Skeletal muscle tissue (tissue), 2 donors: ENCODE results near the gene RANGRF. TPM values are rescaled to one million over a fixed set of nuclear protein-coding genes. Genes with fewer than 3 reads are reported as not detected.

Experiments used
- small RNA-seq: library from RNA; depleted of rRNA; stranded (forward); fragments of <200 nt; gene quantifications from one replicate; pipeline ENCODE3, GENCODE V24; 2014
- total RNA-seq: library from RNA; depleted of rRNA; stranded (reverse); fragments of >200 nt; gene quantifications from one replicate; pipeline ENCODE4 v1.2.3, GENCODE V29; 2014

The RANGRF gene
- total RNA-seq, 1 donor from 2014 or later, result 6.8 TPM

Small RNAs within 50 kb of the gene (small RNA-seq; reads per million reads assigned to genes)
- gene RF00265, result not detected

Other genes with a start within 250 kb of the RANGRF start
- gene ALOX15B, start 249.6 kb upstream of the RANGRF start, total RNA-seq, result 0.52 TPM
- gene ALOX12B, start 201.0 kb upstream of the RANGRF start, total RNA-seq, result not detected
- not detected for gene ALOXE3, start 170.2 kb upstream of the RANGRF start, total RNA-seq
- under 0.01 TPM for gene HES7, start 164.6 kb upstream of the RANGRF start, total RNA-seq
- 37.1 TPM for gene PER1, start 136.3 kb upstream of the RANGRF start, total RNA-seq
- gene VAMP2, start 125.7 kb upstream of the RANGRF start, total RNA-seq, result 8.4 TPM
- gene TMEM107, start 112.3 kb upstream of the RANGRF start, total RNA-seq, result 25.1 TPM
- gene BORCS6, start 98.5 kb upstream of the RANGRF start, total RNA-seq, result 4.7 TPM
- 5.7 TPM for gene AURKB, start 78.1 kb upstream of the RANGRF start, total RNA-seq
- gene CTC1, start 40.6 kb upstream of the RANGRF start, total RNA-seq, result 3.7 TPM
- gene PFAS, start 39.4 kb upstream of the RANGRF start, total RNA-seq, result 16.7 TPM
- gene SLC25A35, start 6.7 kb downstream of the RANGRF start, total RNA-seq, result 0.52 TPM
- 2.6 TPM for gene ARHGEF15, start 21.6 kb downstream of the RANGRF start, total RNA-seq
- gene ODF4, start 51.2 kb downstream of the RANGRF start, total RNA-seq, result not detected
- 4,040 TPM for gene RPL26, start 94.5 kb downstream of the RANGRF start, total RNA-seq
- not detected for gene RNF222, start 109.2 kb downstream of the RANGRF start, total RNA-seq
- gene NDEL1, start 147.2 kb downstream of the RANGRF start, total RNA-seq, result 32.4 TPM